ENCODE data around the gene SMG6. TPM values are rescaled to one million over a fixed set of nuclear protein-coding genes. Genes with fewer than 3 reads are reported as not detected.
A peak's percentile ranks its signal among the peaks of the same experiment; 100 is the strongest.

SMG6 gene
- total and polyA plus RNA-seq, 8 donors, result 27.7 to 42.2 (median 38.5) TPM

GRCh38 chr17:2239882-2240430 is 63.6 kb downstream of the SMG6 start:
- peak; percentile 55 for ATAC-seq
- peak in 1 of 4 donors; percentile 53 for DNase-seq
- H3K36me3 ChIP-seq, result peaks cover 0 to 34% of the 10 kb centered on the region in 2 donors
- H3K27me3 ChIP-seq, result no peaks in the 10 kb centered on the region
- peaks cover 18 to 23% of the 10 kb centered on the region in 2 donors for H3K4me1 ChIP-seq
- TF ChIP-seq, protein P1, sequence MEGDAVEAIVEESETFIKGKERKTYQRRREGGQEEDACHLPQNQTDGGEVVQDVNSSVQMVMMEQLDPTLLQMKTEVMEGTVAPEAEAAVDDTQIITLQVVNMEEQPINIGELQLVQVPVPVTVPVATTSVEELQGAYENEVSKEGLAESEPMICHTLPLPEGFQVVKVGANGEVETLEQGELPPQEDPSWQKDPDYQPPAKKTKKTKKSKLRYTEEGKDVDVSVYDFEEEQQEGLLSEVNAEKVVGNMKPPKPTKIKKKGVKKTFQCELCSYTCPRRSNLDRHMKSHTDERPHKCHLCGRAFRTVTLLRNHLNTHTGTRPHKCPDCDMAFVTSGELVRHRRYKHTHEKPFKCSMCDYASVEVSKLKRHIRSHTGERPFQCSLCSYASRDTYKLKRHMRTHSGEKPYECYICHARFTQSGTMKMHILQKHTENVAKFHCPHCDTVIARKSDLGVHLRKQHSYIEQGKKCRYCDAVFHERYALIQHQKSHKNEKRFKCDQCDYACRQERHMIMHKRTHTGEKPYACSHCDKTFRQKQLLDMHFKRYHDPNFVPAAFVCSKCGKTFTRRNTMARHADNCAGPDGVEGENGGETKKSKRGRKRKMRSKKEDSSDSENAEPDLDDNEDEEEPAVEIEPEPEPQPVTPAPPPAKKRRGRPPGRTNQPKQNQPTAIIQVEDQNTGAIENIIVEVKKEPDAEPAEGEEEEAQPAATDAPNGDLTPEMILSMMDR (IDR thresholded peaks at IDR 0.05), result no peak
- H3K9me3 ChIP-seq, result no peaks in the 10 kb centered on the region
- peak overlapping the region; percentile 34 to 81 for H3K27ac ChIP-seq
- intact Hi-C loops (cut with DNase I), result loop anchor here in 1 of 2 donors (5.0 kb wide), 2 partner anchors 68 to 183 kb away; partner anchors contain the start of gene HIC1
- H3K4me3 ChIP-seq, result no peak overlapping the region

DNA sequence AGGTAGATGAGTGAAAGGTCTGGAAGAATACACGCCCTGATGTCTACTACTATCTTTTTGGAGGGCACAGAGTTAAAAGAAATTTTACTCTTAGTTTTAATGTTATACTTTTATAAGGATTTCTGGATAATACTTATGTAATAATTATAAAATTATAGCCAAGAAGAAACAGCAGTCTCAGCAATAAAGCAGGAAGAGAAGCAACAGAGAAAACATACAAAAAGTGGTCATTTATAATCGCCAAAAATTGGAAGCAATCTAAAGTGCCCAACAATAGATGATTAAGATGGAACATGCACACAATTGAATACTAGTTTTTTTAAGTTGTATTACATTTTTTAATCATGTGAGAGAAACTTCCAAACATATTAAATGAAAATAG is 64.4 kb downstream of the SMG6 start:
- no peak for DNase-seq
- no peak for ATAC-seq
- H3K27ac ChIP-seq, result peak overlapping the region; percentile 45 to 81

DNA sequence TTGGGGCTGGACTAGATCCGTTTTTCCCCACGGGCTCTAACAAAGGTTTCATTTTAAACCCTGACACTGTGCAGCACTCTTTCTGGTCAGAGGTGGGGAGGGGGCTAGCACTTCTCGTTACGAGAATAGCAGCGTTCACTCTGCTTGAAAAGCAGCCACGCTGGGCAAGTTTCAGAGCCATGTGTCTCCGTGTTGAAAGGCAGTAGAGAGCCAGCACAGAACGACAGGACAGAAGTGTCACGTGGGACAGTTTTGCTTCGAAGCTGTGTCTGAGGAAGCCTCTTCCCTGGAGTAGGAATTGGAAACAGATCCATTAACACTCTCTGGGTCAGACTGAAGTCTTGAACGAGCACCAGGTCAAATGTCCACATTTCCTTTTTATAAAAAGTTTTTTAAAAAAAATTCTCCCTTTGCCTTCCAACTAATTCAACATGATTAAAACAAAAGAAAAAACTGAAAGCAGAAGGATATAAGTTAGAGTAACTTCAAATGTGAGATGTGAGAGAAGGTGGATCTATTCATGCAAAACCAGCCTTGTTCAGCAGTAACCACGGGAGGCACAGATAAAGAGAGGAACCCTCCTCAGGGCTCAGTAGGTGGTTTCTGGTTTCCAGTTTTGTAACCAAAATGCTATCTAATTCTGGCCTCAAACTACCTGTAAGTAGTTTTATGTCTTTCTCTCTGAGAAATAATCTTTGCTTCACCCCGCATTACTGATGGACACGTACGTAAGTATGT is 65.0 kb downstream of the SMG6 start:
- peak in 1 of 4 donors; percentile 69 for DNase-seq
- peaks cover 18 to 20% of the 10 kb centered on the region in 2 donors for H3K4me1 ChIP-seq
- H3K27me3 ChIP-seq, result no peaks in the 10 kb centered on the region
- ATAC-seq, result no peak
- no peaks in the 10 kb centered on the region for H3K9me3 ChIP-seq
- H3K4me3 ChIP-seq, result no peak overlapping the region
- peak overlapping the region; percentile 45 to 81 for H3K27ac ChIP-seq
- intact Hi-C loops (cut with DNase I), result loop anchor here in 1 of 2 donors (5.0 kb wide), 1 partner anchor 66 kb away; no protein-coding TSS in a partner anchor
- TF ChIP-seq, protein P1 (IDR thresholded peaks at IDR 0.05), result no peak
- peaks cover 0 to 35% of the 10 kb centered on the region in 2 donors for H3K36me3 ChIP-seq

More for the DNA sequence above, 64.4 kb downstream of the SMG6 start:
- Histone ChIP-seq H3K36me3 (peaks cover 0 to 39% of the 10 kb centered on the region in 2 donors), H3K4me3 (no peak overlapping the region), H3K4me1 (peaks cover 18 to 23% of the 10 kb centered on the region in 2 donors), H3K27me3 (no peaks in the 10 kb centered on the region), H3K9me3 (no peaks in the 10 kb centered on the region)
- TF ChIP-seq, protein P1 (IDR thresholded peaks at IDR 0.05), result no peak
- intact Hi-C loops (cut with DNase I), result loop anchor here in 1 of 2 donors (5.0 kb wide), 1 partner anchor 67 kb away; no protein-coding TSS in a partner anchor

- TF ChIP-seq, protein P1 (IDR thresholded peaks at IDR 0.05), result no peak
- ATAC-seq (no peak), DNase-seq (no peak)
- no peak overlapping the region for H3K4me3 ChIP-seq
- H3K9me3 ChIP-seq, result no peaks in the 10 kb centered on the region
- H3K27ac ChIP-seq, result peak overlapping the region; percentile 45 to 81
- no peaks in the 10 kb centered on the region for H3K27me3 ChIP-seq
- intact Hi-C loops (cut with DNase I), result loop anchor here in 1 of 2 donors (5.0 kb wide), 1 partner anchor 66 kb away; no protein-coding TSS in a partner anchor
- H3K4me1 ChIP-seq, result peaks cover 18 to 25% of the 10 kb centered on the region in 2 donors
- H3K36me3 ChIP-seq, result peaks cover 0 to 28% of the 10 kb centered on the region in 2 donors
Observed at GRCh38 chr17:2237950-2238349, 65.6 kb downstream of the SMG6 start.

DNA sequence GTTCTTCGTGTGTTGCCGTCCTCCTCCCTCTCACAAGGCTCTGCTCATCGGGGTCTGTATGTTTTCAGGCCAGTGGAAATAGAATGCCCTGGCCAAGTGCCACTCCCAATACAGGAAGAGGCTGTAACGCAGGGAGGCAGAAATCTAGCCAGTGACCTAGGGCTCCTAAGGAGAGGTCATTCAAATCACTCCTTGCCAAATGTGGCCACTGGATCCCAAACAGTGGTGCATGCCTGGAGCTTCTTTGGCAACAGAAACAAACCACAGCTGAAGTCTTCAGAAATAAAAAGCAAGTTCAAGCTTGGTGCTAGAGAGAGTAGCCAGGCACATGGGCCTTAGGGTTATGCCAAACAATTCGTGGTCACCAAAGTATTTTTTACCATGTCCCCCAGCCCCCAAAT is 66.1 kb downstream of the SMG6 start:
- intact Hi-C loops (cut with DNase I), result loop anchor here in 1 of 2 donors (5.0 kb wide), 1 partner anchor 65 kb away; no protein-coding TSS in a partner anchor

More for the DNA sequence above, 66.1 kb downstream of the SMG6 start:
- ATAC-seq, result no peak
- Histone ChIP-seq H3K9me3 (no peaks in the 10 kb centered on the region), H3K36me3 (peaks cover 0 to 24% of the 10 kb centered on the region in 2 donors), H3K4me1 (peaks cover 18 to 25% of the 10 kb centered on the region in 2 donors), H3K27ac (peak overlapping the region; percentile 45 to 81), H3K4me3 (no peak overlapping the region), H3K27me3 (no peaks in the 10 kb centered on the region)
- no peak for DNase-seq
- TF ChIP-seq, protein P1 (IDR thresholded peaks at IDR 0.05), result no peak

Data from left lung (tissue), 10 donors.